ENCODE measurements around the gene SLC8A1. TPM values are rescaled to one million over a fixed set of nuclear protein-coding genes. Genes with fewer than 3 reads are reported as not detected.

The SLC8A1 gene
- total RNA-seq, 6 donors from 2014 or later = 21.8 to 58.6 (median 25.3) TPM

DNA sequence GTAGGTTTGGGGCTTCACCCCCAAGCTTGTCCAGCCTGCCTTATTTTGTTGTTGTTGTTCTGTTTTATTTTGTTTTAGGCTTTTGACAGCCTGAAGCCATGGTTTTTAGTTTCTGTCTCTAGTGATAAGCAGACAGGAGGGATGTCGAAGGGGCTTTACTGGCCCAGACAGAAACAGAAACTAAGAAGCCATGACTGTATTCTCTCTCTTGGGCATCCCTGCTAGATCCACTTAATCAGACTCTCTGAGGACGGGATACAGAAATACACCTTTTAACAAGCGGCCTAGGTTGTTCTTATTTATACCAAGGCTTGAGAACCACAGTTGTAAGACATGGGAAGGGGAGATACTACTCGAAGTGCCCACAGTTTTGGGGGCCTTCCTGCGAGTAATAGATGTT lies 330.9 kb downstream of the SLC8A1 start:
- H3K27ac ChIP-seq = no peak overlapping the region
- no peak for TF ChIP-seq CTCF (IDR thresholded peaks at IDR 0.05)
- TF ChIP-seq POLR2AphosphoS5 (IDR thresholded peaks at IDR 0.05) = no peak
- TF ChIP-seq POLR2A (IDR thresholded peaks at IDR 0.05) = no peak
- no peak for TF ChIP-seq EP300 (IDR thresholded peaks at IDR 0.05)
- H3K9me3 ChIP-seq = no peaks in the 10 kb centered on the region
- H3K4me1 ChIP-seq = no peaks in the 10 kb centered on the region
- DNase-seq (no peak), ATAC-seq (ENCODE audit: low FRiP score in 2 of 2) (no peak)
- H3K27me3 ChIP-seq = no peaks in the 10 kb centered on the region
- 79 to 89% methylated on average over 5 of the region's 5 CpGs for WGBS, 2 donors
- no peak overlapping the region for H3K4me3 ChIP-seq
- H3K36me3 ChIP-seq = no peaks in the 10 kb centered on the region

- Histone ChIP-seq H3K4me3 (no peak overlapping the region), H3K9me3 (no peaks in the 10 kb centered on the region), H3K27ac (no peak overlapping the region), H3K4me1 (no peaks in the 10 kb centered on the region), H3K36me3 (no peaks in the 10 kb centered on the region), H3K27me3 (no peaks in the 10 kb centered on the region)
- 80 to 88% methylated on average over 3 of the region's 3 CpGs for WGBS, 2 donors
- no peak for TF ChIP-seq POLR2A (IDR thresholded peaks at IDR 0.05)
- no peak for TF ChIP-seq POLR2AphosphoS5 (IDR thresholded peaks at IDR 0.05)
- no peak for TF ChIP-seq CTCF (IDR thresholded peaks at IDR 0.05)
- TF ChIP-seq EP300 (IDR thresholded peaks at IDR 0.05) = no peak
- no peak for DNase-seq
- no peak for ATAC-seq (ENCODE audit: low FRiP score in 2 of 2)
Observed at GRCh38 chr2:40120026-40120425, 331.9 kb downstream of the SLC8A1 start.

DNA sequence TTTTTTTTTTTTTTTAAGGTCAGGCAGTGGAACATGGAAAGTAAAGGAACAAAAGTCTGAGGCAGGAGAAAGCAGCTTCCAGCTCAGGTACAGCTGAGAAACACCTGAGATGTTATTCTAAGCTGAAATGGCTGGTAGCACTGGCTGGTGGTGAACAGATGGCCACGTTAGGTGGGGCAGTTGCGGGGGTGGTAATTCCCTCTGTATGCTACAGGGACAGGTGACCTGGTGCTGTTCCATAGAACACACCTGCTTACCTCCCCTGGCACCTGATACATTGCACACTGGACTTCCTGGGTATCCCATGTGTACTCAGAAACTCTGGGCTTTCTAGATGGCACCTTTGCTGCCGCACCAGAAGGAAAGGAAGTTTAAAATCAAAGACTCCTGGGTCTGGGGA lies 333.3 kb downstream of the SLC8A1 start:
- H3K36me3 ChIP-seq = no peaks in the 10 kb centered on the region
- H3K4me1 ChIP-seq = no peaks in the 10 kb centered on the region
- no peaks in the 10 kb centered on the region for H3K9me3 ChIP-seq
- H3K27ac ChIP-seq = no peak overlapping the region
- 94 to 95% methylated on average over 3 of the region's 3 CpGs for WGBS, 2 donors
- H3K27me3 ChIP-seq = no peaks in the 10 kb centered on the region
- ATAC-seq (ENCODE audit: low FRiP score in 2 of 2) = no peak
- H3K4me3 ChIP-seq = no peak overlapping the region
- DNase-seq = no peak
- TF ChIP-seq POLR2AphosphoS5 (IDR thresholded peaks at IDR 0.05) (no peak), EP300 (IDR thresholded peaks at IDR 0.05) (no peak), CTCF (IDR thresholded peaks at IDR 0.05) (no peak), POLR2A (IDR thresholded peaks at IDR 0.05) (no peak)

DNA sequence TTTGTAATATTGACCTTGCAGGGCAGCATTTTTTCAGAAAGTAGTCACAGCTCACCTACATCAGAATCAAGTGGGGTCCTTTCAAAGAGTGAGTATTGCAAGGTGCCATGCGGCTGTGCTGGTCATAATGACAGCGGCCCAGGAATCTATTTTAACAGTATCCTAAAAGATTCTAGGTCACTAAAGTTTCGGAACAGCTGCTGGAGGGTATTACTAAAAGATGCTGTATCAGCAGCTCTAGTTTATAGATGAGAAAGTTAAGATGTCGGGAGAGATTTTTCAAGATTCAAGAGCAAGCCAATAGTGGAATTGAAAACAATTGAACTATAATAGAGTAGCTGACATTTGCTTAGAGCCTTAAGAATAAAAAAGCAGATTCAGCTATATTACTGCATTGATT lies 336.0 kb downstream of the SLC8A1 start:
- Histone ChIP-seq H3K27me3 (no peaks in the 10 kb centered on the region), H3K9me3 (no peaks in the 10 kb centered on the region), H3K4me1 (no peaks in the 10 kb centered on the region), H3K4me3 (no peak overlapping the region), H3K27ac (no peak overlapping the region), H3K36me3 (no peaks in the 10 kb centered on the region)
- WGBS, 2 donors = 90 to 92% methylated on average over 4 of the region's 4 CpGs
- no peak for TF ChIP-seq POLR2A (IDR thresholded peaks at IDR 0.05)
- TF ChIP-seq CTCF (IDR thresholded peaks at IDR 0.05) = no peak
- no peak for TF ChIP-seq POLR2AphosphoS5 (IDR thresholded peaks at IDR 0.05)
- no peak for TF ChIP-seq EP300 (IDR thresholded peaks at IDR 0.05)
- DNase-seq = no peak
- ATAC-seq (ENCODE audit: low FRiP score in 2 of 2) = no peak

DNA sequence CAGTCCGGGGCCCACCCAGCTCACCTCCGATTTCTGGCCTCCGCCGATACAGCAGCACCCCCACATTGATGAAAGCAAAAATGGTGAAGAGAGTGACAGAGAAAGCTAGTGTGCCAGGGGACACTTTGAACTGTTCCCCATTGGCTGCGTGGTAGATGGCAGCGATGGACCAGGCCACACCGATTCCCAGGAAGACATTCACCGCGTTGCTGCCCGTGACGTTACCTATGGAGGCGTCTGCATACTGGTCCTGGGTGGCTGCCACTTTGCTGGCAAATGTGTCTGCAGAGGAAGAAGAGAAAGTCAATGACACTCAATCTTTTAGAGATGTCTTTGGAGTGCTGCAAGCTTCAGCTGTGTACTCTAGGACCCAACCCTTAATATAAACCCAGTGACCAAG lies 336.5 kb downstream of the SLC8A1 start:
- no peaks in the 10 kb centered on the region for H3K9me3 ChIP-seq
- WGBS, 2 donors = 96 to 98% methylated on average over 12 of the region's 12 CpGs
- ATAC-seq (ENCODE audit: low FRiP score in 2 of 2) = no peak

More for the DNA sequence above, 336.5 kb downstream of the SLC8A1 start:
- Histone ChIP-seq H3K27ac (no peak overlapping the region), H3K27me3 (no peaks in the 10 kb centered on the region), H3K4me3 (no peak overlapping the region), H3K4me1 (no peaks in the 10 kb centered on the region), H3K36me3 (no peaks in the 10 kb centered on the region)
- peak in 1 of 2 donors; percentile 11 for DNase-seq
- TF ChIP-seq POLR2AphosphoS5 (IDR thresholded peaks at IDR 0.05) (no peak), CTCF (IDR thresholded peaks at IDR 0.05) (no peak), POLR2A (IDR thresholded peaks at IDR 0.05) (no peak), EP300 (IDR thresholded peaks at IDR 0.05) (no peak)

Data from upper lobe of left lung (tissue), 6 donors.